Activated CD4-positive, CD25-positive, alpha-beta regulatory T cell (primary cell): ENCODE measurements around the gene PCBP3.
"Not testable (repeated sequence)": the region's sequence is repeated elsewhere in the genome, so short reads cannot be mapped to it uniquely, and the experiment has no call there.

Source experiments
- DNase-seq, 4 experiments: peaks; one replicate each; lab custom pipeline; 2025; lab: John Stamatoyannopoulos, UW

Gene PCBP3

GRCh38 chr21:45828580-45829570 is 185.3 kb downstream of the PCBP3 start:
- no peak for DNase-seq

GRCh38 chr21:45829668-45830067 is 186.1 kb downstream of the PCBP3 start:
- no peak for DNase-seq

- no peak for DNase-seq
These were observed 186.7 kb downstream of the PCBP3 start for GRCh38 chr21:45830221-45830640.

GRCh38 chr21:45830720-45831366 is 187.3 kb downstream of the PCBP3 start:
- DNase-seq, result no peak

GRCh38 chr21:45831991-45832740 is 188.6 kb downstream of the PCBP3 start:
- no peak for DNase-seq

GRCh38 chr21:45832741-45833235 is 189.3 kb downstream of the PCBP3 start:
- DNase-seq, result not testable (repeated sequence)

- no peak for DNase-seq
These were observed 189.9 kb downstream of the PCBP3 start for GRCh38 chr21:45833414-45833813.

GRCh38 chr21:45834026-45834715 is 190.6 kb downstream of the PCBP3 start:
- DNase-seq, result no peak

- DNase-seq, result no peak
These were observed 191.3 kb downstream of the PCBP3 start for GRCh38 chr21:45834821-45835293.

- no peak for DNase-seq
These were observed 192.1 kb downstream of the PCBP3 start for GRCh38 chr21:45835301-45836267.

GRCh38 chr21:45836268-45836655 is 192.7 kb downstream of the PCBP3 start:
- no peak for DNase-seq

GRCh38 chr21:45836694-45837670 is 193.5 kb downstream of the PCBP3 start:
- no peak for DNase-seq

GRCh38 chr21:45837936-45838335 is 194.4 kb downstream of the PCBP3 start:
- no peak for DNase-seq

GRCh38 chr21:45838634-45839033 is 195.1 kb downstream of the PCBP3 start:
- DNase-seq, result no peak

GRCh38 chr21:45839274-45839673 is 195.7 kb downstream of the PCBP3 start:
- no peak for DNase-seq

- DNase-seq, result no peak
These were observed 197.5 kb downstream of the PCBP3 start for GRCh38 chr21:45841033-45841432.

GRCh38 chr21:45843426-45843825 is 199.9 kb downstream of the PCBP3 start:
- DNase-seq, result no peak

GRCh38 chr21:45844181-45844580 is 200.7 kb downstream of the PCBP3 start:
- DNase-seq, result no peak
